Activated CD8-positive, alpha-beta memory T cell treated with anti-CD3 and anti-CD28 coated beads for 36 hours (primary cell): ENCODE results near the gene MPV17. TPM values are rescaled to one million over a fixed set of nuclear protein-coding genes. Genes with fewer than 3 reads are reported as not detected.
"Not testable (repeated sequence)": the region's sequence is repeated elsewhere in the genome, so short reads cannot be mapped to it uniquely, and the experiment has no call there.

ENCODE experiments used
- CTCF ChIA-PET: fragments of 350-600 bp; sonication (Branson Sonifier 250); formaldehyde crosslinking; loops from one replicate; lab custom pipeline; 2021; ENCODE audit warnings: antibody characterized with exemption; lab: Charles Lee
- POLR2A ChIA-PET: fragments of 350-600 bp; sonication (Branson Sonifier 250); formaldehyde crosslinking; loops from one replicate; lab custom pipeline; 2021; ENCODE audit warnings: antibody characterized with exemption; lab: Charles Lee
- total RNA-seq, 2 experiments: library from RNA; stranded (reverse); gene quantifications; one replicate each; pipeline ENCODE4 v1.2.3, GENCODE V29; 2021

The MPV17 gene, protein sequence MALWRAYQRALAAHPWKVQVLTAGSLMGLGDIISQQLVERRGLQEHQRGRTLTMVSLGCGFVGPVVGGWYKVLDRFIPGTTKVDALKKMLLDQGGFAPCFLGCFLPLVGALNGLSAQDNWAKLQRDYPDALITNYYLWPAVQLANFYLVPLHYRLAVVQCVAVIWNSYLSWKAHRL
- 10 to 100 TPM; 89.3 to 92.8 TPM for total RNA-seq

DNA sequence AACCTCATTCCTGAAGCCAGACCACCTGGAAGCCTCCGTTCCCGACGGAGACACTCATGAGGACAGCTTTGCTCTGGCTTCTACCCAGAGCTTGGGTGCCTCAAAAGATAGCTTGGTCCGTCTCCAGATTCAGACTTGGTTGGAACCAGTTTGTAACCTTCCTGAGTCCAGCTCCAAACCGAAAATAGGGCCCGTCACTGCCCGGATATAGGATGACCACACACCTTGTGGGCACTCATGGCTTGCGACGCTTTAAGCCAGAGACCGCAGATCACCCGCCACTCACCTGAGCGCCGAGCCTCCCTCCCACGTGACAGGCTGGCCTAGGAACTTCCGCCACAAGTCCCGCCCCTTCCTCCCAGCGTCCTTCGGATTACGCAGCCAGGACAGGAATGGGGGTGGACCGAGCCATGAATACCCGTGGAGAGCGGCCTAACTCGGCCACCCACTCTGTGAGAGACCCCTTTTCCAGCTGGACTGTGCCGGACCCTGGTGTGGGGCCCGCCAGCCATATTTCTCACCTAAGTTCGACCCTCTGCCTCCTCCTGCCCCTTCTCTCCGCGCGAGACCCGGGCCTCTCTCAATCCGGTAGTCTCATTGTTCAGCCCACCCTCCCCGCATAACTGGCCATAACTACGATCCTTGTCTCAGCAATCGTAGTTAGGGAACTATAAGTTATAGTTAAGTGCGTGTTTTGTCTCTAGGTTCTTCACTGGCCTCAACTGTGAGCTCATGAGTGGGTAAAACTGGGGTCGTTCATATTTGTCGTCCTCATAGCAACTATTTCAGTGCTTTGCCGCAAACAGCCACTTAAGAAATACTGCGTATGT, at the start of gene MPV17:
MPV17 (minus strand) TSS at position 332 of the 830 bp plus-strand sequence. CDS start 580 bp downstream, outside the sequence.
- CTCF ChIA-PET, result interaction anchor here (0.6 to 0.8 kb wide), 2 partner anchors 20 to 60 kb away, joined by 3 to 7 read pairs; no protein-coding TSS in a partner anchor
- POLR2A ChIA-PET, result interaction anchor here (1.0 to 2.2 kb wide), 4 partner anchors 11 to 290 kb away, joined by 3 to 9 read pairs (median 4); partner anchors contain the start of genes EIF2B4 and SNX17

- ChIA-PET POLR2A (interaction anchor here (0.5 to 3.1 kb wide), 8 partner anchors 9 to 312 kb away, joined by 3 to 20 read pairs (median 4); partner anchors contain the start of genes ATRAID, MPV17, NRBP1 and PPM1G), CTCF (interaction anchor here (0.9 to 2.7 kb wide), 6 partner anchors 9 to 312 kb away, joined by 3 to 11 read pairs (median 4); partner anchors contain the start of genes PPM1G and ZNF513)
Measured at GRCh38 chr2:27370816-27371620, 48.1 kb upstream of the MPV17 start.

DNA sequence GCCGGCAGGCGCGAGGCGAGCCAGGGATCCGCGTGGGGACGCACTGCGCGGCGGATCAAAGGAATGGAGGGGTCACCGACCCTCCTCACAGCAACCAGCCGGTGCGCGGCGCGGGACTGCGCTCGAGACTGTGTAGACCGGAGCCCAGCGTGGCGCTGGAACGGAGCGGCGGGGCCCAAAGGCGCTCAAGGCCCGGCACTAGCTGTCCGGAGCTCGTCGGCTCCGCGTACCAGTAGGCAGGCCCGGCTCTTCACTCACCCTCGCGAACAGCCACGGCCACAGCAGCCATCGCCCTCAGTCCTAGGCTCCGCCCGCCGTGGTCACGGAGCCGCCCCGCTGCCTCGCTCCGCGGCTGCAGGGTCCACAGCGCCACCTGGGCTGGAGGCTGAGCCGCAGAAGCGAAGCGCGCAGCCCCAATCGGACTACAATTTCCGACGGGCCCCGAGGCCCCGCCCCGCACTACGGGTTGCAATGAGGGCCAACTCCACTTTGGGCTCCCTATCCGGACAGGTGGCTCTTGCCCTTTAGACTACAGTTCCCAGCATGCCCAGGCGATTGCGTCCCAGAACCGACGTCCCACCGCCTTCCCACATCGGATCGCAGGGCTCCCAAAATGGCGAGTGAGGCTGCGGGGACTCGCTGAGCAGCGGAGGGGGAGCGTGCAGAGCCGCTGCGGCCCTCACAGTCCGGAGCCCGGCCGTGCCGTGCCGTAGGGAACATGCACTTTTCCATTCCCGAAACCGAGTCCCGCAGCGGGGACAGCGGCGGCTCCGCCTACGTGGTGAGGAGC, 47.3 kb upstream of the MPV17 start, which contains the start of the genes EIF2B4 and SNX17:
EIF2B4 (minus strand) TSS at position 313 of the 790 bp plus-strand sequence; CDS start at position 289, 24 bp downstream.
SNX17 (plus strand) TSS at position 591 of the 790 bp plus-strand sequence; CDS start at position 719, 128 bp downstream.
- ChIA-PET CTCF (interaction anchor here (0.5 to 2.7 kb wide), 10 partner anchors 9 to 90 kb away, joined by 3 to 11 read pairs (median 4); partner anchors contain the start of genes GTF3C2, PPM1G and ZNF513), POLR2A (interaction anchor here (0.8 to 3.1 kb wide), 8 partner anchors 10 to 313 kb away, joined by 3 to 20 read pairs (median 8); partner anchors contain the start of genes ATRAID, GTF3C2, MPV17 and PPM1G)

GRCh38 chr2:27369471-27370025, 46.7 kb upstream of the MPV17 start:
- CTCF ChIA-PET, result interaction anchor here (0.5 to 2.7 kb wide), 7 partner anchors 9 to 90 kb away, joined by 3 to 11 read pairs (median 4); partner anchors contain the start of gene GTF3C2
- POLR2A ChIA-PET, result interaction anchor here (0.5 to 3.1 kb wide), 5 partner anchors 9 to 200 kb away, joined by 3 to 13 read pairs (median 9); partner anchors contain the start of genes GTF3C2, MPV17 and ZNF513

DNA sequence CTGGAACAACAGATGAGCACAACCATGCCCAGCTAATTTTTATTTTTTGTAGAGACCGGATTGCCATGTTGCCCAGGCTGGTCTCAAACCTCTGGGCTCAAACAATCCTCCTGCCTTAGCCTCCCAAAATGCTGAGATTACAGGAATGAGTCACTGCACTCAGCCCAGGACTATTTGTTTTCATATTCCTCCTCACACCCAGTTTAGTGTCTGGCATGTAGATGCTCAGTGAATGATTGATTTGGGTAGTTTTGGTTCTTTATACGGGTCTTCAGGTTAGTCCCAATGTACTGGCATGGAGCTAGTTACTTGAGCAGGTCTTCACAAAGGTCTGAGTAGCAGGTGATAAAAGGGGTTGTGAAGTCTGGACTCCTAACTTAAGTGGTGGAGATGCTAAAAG, 41.0 kb upstream of the MPV17 start:
- ChIA-PET POLR2A (no interaction called here), CTCF (interaction anchor here (1.3 kb wide), 1 partner anchor 46 kb away, joined by 3 read pairs; the partner anchor contains the start of gene PPM1G)

DNA sequence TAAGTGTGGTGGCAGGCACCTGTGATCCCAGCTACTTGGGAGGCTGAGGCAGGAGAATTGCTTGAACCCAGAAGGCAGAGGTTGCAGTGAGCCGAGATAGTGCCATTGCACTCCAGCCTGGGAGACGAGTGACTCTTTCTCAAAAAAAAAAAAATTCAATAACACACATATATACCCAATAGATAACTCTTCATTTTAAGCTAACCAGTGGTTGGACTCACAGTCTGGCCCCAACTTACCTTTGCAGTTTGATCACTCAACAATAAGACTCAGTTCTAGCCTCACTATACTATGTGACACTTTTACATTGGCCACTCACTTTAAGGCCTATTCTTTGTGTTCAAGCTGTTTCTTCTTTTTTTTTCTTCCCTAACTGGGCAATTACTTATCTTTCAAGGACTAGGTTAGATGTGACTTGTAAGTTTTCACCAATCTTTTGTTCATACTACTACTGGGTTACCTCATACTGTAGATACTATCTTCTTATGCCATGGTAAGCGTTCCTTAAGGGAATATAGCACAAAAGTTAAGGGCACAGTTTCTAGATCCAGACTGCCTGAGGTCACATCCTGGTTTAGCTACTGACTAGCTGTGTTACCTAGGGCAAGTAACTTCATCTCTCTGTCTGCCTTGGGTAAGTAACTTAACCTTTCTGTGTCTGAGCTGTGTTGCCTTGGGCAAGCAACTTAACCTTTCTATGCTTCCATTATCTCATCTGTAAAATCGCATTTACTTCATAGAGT, 40.0 kb upstream of the MPV17 start:
- CTCF ChIA-PET, result interaction anchor here (1.1 kb wide), 1 partner anchor 13 kb away, joined by 3 read pairs; no protein-coding TSS in a partner anchor
- POLR2A ChIA-PET, result interaction anchor here (0.6 kb wide), 1 partner anchor 232 kb away, joined by 7 read pairs; no protein-coding TSS in a partner anchor

- CTCF ChIA-PET, result interaction anchor here (1.2 to 2.4 kb wide), 3 partner anchors 13 to 74 kb away, joined by 3 to 11 read pairs (median 3); partner anchors contain the start of gene EIF2B4
- POLR2A ChIA-PET, result interaction anchor here (1.0 to 2.4 kb wide), 3 partner anchors 13 to 23 kb away, joined by 3 to 13 read pairs (median 6); partner anchors contain the start of genes EIF2B4 and SNX17
Measured at GRCh38 chr2:27356382-27357181, 33.7 kb upstream of the MPV17 start, which contains the start of gene GTF3C2. Gene GTF3C2 (minus strand): TSS chr2:27356764. CDS start chr2:27343554, 13,210 bp downstream.

GRCh38 chr2:27356056-27356381, 33.1 kb upstream of the MPV17 start:
- ChIA-PET POLR2A (interaction anchor here (1.0 to 2.4 kb wide), 3 partner anchors 14 to 23 kb away, joined by 3 to 13 read pairs (median 6); partner anchors contain the start of genes EIF2B4 and SNX17), CTCF (interaction anchor here (1.2 to 2.4 kb wide), 2 partner anchors 13 kb away, joined by 3 to 11 read pairs; partner anchors contain the start of gene EIF2B4)

DNA sequence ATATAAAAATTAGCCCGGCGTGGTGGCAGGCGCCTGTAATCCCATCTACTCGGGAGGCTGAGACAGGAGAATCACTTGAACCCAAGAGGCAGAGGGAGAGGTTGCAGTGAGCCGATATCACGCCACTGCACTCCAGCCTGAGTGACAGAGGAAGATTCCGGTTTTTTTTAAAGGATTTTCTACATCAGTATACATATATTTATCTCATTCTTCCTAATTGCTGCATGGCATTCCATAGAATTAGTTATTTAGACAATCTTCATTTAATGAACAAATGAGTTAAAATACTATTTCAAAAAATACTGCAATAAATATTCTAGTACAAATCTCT, 31.7 kb upstream of the MPV17 start:
- CTCF ChIA-PET, result interaction anchor here (0.8 to 1.2 kb wide), 2 partner anchors 15 to 16 kb away, joined by 3 to 4 read pairs; partner anchors contain the start of genes EIF2B4 and SNX17
- POLR2A ChIA-PET, result interaction anchor here (0.7 kb wide), 1 partner anchor 42 kb away, joined by 5 read pairs; no protein-coding TSS in a partner anchor

DNA sequence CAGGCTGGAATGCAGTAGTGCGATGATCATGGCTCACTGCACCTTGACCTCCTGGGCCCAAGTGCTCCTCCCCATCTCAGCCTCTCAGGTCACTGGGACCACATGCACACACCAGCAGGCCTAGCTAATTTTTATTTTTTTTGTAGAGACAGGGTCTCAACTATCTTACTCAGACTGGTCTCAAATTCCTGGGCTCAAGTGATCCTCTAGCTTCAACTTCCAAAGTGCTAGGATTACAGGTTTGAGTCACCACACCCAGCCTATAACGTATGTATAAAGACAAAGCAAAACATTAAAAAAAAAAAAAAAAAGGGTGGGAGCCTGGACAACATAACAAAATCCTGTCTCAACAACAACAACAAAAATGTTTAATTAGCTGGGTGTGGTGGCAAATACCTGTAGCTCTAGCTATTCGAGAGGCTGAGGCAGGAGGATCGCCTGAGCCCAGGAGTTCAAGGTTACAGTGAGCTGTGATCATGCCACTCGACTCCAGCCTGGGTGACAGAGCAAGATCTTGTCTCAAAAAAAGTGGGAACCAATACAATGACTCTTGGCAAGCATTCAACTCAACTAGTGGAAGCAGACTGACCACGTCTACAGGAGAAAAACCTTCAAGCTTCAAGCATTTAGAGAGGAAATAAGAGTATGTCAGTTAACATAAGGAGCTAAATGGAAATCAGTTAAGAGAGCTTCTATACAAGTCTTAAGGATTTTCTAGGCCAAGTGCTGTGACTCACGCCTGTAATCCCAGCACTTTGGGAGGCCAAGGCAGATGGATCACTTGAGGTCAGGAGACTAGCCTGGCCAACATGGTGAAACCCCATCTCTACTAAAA, 31.1 kb upstream of the MPV17 start:
- CTCF ChIA-PET, result interaction anchor here (0.8 to 1.2 kb wide), 2 partner anchors 16 to 17 kb away, joined by 3 to 4 read pairs; partner anchors contain the start of genes EIF2B4 and SNX17
- POLR2A ChIA-PET, result no interaction called here

- CTCF ChIA-PET, result interaction anchor here (1.2 kb wide), 1 partner anchor 16 kb away, joined by 4 read pairs; the partner anchor contains the start of gene EIF2B4
- POLR2A ChIA-PET, result not testable (repeated sequence)
Measured at GRCh38 chr2:27353386-27353761, 30.5 kb upstream of the MPV17 start.

DNA sequence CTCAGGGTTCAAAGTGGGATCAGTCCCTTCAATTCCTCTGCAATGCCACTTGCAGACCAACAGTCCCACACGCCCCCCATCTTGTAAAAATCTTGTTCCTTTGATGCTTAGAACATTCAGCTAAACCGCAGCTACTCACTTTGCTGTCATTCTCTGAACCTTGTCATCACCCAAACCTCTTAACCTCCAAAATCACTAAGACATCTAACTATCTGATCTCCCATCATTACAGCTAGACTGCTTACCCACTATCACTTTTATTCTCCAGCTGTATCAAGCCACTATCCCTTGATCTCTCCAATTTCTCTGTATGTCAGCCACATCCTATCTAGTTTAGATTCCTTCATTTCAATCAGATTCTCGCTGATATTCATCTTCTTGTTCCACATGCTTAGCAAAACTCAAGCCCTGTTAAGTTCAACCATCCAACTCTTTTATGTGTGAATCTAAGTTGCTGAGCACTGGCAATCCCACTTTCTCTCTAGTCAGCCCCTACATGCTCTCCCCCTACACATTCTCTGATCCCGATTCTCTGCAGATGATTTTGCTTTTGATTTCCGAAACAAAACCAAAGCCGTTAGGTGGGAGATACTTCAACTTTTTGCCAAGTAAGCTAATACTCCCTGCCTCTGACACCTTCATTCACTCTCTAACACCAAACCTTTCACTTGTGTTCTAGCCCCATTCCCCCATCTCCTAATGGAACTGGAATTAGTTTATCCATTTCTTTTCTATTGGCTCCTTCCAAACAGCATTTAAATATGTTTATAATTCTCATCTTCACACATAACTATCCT, 29.1 kb upstream of the MPV17 start:
- CTCF ChIA-PET, result interaction anchor here (1.8 kb wide), 1 partner anchor 49 kb away, joined by 6 read pairs; no protein-coding TSS in a partner anchor
- POLR2A ChIA-PET, result no interaction called here

- ChIA-PET POLR2A (no interaction called here), CTCF (interaction anchor here (1.7 kb wide), 1 partner anchor 12 kb away, joined by 3 read pairs; no protein-coding TSS in a partner anchor)
Measured at GRCh38 chr2:27350106-27350693, 27.3 kb upstream of the MPV17 start.
